ENCODE data around the gene ADAMTSL3.

GRCh38 chr15:83699028-83699427, 45.1 kb downstream of the ADAMTSL3 start:
- TF ChIP-seq ZNF274 (IDR thresholded peaks at IDR 0.05; ENCODE audit: low read depth, low read length) (no peak), SUZ12 (IDR thresholded peaks at IDR 0.05; ENCODE audit: extremely low read depth, insufficient read depth, insufficient read length) (no peak)
